HG02970 (cell line): ENCODE measurements around the gene FAM83E.

Experiments used
- ATAC-seq: cut with Tn5 transposase; IDR thresholded peaks from one replicate; pipeline ENCODE4 v1.9.1; 2021; ENCODE audit warnings: mild to moderate bottlenecking, moderate library complexity, moderate number of reproducible peaks; ENCODE audit not compliant: unreplicated experiment, low FRiP score

The FAM83E gene

DNA sequence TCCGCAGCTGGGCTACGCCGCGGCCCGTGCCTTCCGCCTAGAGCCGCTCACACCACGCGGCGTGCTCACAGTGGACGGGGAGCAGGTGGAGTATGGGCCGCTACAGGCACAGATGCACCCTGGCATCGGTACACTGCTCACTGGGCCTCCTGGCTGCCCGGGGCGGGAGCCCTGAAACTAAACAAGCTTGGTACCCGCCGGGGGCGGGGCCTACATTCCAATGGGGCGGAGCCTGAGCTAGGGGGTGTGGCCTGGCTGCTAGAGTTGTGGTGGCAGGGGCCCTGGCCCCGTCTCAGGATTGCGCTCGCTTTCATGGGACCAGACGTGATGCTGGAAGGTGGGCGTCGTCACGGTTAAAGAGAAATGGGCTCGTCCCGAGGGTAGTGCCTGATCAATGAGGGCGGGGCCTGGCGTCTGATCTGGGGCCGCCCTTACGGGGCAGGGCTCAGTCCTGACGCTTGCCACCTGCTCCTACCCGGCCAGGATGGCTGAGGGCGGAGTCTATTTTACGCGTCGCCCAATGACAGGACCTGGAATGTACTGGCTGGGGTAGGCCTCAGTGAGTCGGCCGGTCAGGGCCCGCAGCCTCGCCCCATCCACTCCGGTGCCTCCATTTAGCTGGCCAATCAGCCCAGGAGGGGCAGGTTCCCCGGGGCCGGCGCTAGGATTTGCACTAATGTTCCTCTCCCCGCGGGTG is 14.9 kb upstream of the FAM83E start:
- ATAC-seq: no peak

GRCh38 chr19:48629297-48629598 is 14.4 kb upstream of the FAM83E start:
- no peak for ATAC-seq

DNA sequence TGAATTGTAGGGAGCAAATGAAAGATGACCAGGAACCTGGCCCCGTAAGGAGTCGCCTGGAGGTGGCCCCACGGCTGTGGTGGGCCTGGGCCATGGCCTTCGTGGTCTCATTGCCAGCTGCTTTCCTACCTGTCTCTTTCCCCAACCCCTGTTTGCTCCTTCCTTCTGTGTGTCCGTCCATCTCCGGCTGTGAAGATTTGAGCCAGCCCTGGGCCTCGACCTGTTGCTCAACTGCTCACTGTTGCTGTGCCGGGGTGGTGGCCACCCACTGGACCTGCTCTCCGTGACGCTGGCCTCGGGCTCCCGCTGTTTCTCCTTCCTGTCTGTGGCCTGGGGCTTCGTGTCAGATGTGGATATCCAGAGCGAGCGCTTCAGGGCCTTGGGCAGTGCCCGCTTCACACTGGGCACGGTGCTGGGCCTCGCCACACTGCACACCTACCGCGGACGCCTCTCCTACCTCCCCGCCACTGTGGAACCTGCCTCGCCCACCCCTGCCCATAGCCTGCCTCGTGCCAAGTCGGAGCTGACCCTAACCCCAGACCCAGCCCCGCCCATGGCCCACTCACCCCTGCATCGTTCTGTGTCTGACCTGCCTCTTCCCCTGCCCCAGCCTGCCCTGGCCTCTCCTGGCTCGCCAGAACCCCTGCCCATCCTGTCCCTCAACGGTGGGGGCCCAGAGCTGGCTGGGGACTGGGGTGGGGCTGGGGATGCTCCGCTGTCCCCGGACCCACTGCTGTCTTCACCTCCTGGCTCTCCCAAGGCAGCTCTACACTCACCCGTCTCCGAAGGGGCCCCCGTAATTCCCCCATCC is 13.8 kb upstream of the FAM83E start:
- ATAC-seq: no peak

GRCh38 chr19:48627865-48628314 is 13.0 kb upstream of the FAM83E start:
- no peak for ATAC-seq

- ATAC-seq: no peak
These were observed 12.5 kb upstream of the FAM83E start for GRCh38 chr19:48627201-48627864.

GRCh38 chr19:48625891-48626327 is 11.0 kb upstream of the FAM83E start:
- no peak for ATAC-seq

DNA sequence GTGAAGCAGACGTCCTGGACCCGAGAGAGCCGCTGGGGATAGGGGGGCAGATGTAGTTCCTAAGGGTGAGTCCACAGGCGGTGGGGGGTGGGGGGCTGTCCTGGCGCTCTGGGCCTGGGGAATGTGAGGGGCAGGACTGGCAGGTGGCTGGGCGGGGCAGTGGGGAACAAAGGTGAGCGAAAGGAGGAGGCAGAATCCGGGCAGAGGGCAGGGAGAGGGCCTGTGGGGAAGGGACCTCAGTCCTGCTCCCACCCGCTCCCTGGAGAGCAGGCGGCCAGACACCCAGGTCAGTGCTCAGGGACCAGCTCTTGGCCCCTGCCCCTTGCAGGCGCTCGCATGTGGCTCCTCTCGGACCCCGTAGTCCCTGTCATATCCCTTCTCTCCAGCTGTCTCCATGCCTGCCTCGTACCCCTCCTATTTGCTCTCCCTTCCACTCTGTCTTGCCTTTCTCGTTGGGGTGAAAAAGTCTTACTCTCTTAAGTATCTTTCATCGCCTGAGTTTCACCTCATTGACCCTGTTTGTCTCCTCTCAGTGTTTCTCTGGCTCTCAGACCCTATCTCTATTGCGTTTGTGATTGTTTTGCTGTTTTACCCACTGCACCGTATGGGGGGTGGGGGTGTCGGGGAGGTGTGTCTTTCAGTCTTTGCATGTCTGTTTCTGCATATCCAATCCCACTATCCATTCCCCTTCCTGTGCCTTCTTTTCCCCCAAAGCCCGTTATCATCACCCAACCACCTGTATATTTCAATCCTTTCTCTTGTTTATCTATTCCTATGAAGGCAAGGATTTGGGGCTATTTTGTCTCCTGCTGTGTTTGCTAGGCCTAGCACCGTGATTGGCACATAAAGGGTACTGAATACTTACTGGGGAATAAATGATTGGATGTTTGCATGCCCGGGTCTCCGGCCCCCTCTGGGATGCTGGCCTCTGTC is 10.2 kb upstream of the FAM83E start:
- ATAC-seq: no peak

DNA sequence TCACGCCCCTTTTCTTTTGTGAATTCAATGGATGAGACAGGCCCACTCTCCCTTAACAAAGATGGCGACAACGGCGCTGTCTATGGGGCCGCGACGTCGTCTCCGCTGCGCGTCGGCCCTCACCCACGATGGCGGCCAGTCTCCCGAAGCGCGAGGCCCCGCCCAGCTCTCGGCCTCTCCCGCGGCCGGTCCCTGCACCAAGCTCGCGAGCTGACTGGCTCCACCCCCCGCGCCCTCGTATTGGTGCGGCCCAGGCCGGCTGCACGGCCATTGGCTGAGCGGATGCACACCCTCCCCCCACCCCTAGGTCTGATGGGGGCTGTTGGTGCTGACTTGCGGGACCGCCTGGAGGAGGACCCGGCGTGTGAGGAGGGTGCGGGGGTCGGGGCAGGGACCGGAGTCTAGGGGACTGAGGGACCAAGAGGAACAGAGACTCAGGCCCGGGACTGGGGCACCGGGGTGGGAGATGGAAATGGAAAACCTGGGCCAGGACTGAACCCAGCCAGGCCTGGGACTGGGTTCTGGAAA is 9.3 kb upstream of the FAM83E start:
- ATAC-seq: peak; percentile 59

GRCh38 chr19:48623556-48624066 is 8.7 kb upstream of the FAM83E start:
- ATAC-seq: no peak

GRCh38 chr19:48619692-48620585 is 5.1 kb upstream of the FAM83E start:
- no peak for ATAC-seq

DNA sequence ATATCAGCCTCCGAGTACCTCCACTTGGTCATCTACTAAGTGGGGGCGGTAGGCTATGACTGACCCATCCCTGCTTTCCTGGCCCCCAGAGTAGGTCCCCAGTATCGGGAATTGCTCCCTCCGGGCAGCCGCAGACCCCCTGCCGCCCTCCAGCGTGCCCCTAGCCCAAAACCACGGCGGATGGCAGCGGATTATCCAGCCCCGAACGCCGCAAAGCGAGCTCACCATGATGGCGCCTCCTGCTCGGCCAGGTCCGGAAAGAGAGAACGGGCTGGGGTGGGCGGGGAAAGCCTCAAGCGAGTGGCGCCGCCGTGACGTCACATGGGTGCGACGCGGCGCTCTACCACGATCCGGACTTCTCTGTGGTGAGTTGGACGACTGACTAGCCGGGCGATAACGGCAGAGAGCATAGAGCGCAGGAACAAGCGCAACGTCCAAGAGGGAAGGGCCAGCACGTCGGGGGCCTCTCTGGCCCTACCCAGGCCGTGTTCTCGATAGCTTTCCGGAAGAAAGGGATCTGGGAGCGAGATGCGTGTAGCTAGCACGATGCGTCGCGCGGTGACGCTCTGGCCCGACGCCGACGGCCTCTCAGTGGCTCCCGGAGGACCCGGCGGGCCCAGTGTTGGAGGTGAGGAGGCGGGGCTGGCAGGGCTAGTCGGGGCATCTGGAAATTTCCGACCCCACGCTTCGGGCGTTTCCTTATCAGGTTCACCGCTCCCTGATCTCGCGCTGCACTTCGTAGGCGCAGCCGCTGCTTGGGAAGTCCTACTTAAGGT is 4.2 kb upstream of the FAM83E start, which contains the start of the genes RPL18 and SPHK2:
TSS of gene RPL18 (minus strand) at position 263 of the 776 bp plus-strand sequence. CDS start at position 228, 35 bp downstream.
TSS of gene SPHK2 (plus strand) at position 591 of the 776 bp plus-strand sequence. CDS start 1,009 bp downstream, outside the sequence.
- peak; percentile 92 for ATAC-seq

DNA sequence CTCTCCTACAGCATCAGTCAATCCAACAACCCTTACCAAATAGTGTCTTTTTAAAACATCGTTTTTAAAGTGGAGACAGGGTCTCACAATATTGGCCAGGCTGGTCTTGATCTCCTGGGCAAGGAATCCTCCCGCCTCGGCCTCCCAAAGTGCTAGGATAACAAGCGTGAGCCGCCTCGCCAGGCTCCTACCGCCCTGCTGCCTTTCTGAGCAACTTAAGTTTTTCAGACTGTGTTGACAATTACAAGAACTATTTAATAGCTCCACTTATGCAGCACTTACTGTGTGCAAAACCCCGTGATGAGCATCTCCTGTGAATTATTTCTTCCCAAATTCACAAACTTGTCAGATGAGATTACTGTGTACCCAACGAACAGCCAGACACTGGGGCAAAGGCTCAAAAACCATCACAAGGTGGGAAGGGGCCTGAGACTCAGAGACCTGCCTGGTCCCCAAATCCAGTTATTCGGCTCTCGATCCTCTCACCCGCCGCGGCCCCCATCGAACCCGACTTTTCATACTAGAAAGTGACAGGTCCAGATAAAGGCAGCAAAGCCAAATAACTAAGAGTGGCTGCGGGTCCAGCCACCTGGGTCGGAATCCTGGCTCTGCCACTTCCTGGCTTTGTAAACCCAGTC is 3.5 kb upstream of the FAM83E start:
- ATAC-seq: no peak

- no peak for ATAC-seq
These were observed 2.5 kb upstream of the FAM83E start for GRCh38 chr19:48617146-48617937.

DNA sequence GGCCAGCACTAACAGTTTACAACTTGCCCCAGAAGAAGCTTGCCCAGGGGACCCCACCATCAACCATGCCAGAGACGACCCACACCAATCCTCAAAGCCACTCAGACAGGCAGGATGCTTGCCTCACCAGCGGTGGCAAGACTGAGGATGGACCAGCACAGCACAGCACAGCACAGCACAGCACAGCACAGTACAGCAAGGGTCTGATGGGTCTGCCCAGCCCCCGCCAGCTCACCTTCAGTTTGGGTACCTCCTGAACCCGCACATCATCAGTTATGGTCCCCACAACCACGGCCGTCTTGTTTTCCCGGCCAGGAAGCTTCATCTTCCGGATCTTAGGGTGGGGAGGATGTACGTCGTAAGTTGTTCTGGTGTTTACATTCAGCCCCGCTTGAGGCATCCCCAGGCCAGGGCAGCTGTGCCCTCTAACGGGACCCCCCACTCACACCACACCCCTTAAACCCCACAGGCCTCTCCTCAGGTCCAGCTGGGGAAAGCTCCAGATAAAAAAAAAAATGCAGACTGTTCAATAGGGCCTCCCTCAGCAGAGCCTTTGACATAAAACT is 1.7 kb upstream of the FAM83E start:
- no peak for ATAC-seq

DNA sequence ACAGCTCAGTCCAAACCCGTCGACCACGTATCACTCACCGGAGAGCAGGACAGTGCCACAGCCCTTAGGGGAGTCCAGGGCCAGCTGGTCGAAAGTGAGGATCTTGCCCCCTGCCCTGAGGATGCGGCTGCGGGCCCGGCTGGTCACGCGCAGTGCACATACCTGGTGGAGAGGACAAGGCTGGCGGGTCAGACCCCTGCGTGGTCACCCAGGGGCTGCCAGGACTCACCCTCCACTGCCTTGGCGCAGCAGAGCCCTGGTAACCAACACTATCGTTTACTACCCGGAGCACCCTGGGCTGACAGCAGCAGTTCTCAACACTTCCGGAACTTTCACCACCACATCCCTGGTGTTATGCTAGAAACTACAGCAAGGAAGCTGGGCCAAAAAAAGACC is 1.2 kb upstream of the FAM83E start:
- ATAC-seq: no peak
